Myocyte (in vitro differentiated cells): ENCODE measurements around the gene ACTA2. TPM values are rescaled to one million over a fixed set of nuclear protein-coding genes. Genes with fewer than 3 reads are reported as not detected.
A peak's percentile ranks its signal among the peaks of the same experiment; 100 is the strongest.

ENCODE experiments used
- DNase-seq: peaks from one replicate; pipeline ENCODE4 v3.0.0-alpha.2; 2012; ENCODE audit warnings: low read depth
- polyA plus RNA-seq: library from polyadenylated mRNA; unstranded; fragments of >200 nt; gene quantifications from one replicate; pipeline ENCODE4 v1.2.1, GENCODE V29; 2012; ENCODE audit warnings: missing spikeins
- total RNA-seq: library from RNA; depleted of rRNA; stranded (reverse); fragments of >200 nt; gene quantifications from 2 replicates; pipeline ENCODE4 v1.2.3, GENCODE V29; 2014

Gene ACTA2
- total RNA-seq, result 1,010 and 1,436 TPM in 2 replicates
- polyA plus RNA-seq, result 2,635 TPM

DNA sequence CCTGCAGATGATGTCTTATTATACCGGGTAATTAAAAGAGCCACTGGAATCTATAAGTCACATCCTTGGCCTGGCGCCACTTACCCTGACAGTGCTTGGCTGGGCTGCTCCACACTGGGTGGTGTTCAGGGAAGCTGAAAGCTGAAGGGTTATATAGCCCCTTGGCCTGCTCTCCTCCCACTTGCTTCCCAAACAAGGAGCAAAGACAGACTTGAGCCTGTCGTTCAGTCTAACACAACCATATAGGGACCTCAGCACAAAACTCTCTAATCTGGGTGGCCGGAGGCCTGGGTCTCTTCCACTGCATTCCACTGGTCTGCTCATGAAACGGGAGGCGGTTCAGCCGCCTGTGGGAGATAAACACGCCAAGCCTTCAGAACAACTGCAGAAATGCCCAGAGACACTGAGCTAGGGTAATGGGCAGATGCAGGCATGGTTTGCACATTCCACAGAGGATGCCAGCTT lies at the start of gene ACTA2:
Gene ACTA2 (minus strand): TSS at position 127 of the 465 bp plus-strand sequence. CDS start 3,843 bp downstream, outside the sequence.
- DNase-seq, result peak; percentile 91

DNA sequence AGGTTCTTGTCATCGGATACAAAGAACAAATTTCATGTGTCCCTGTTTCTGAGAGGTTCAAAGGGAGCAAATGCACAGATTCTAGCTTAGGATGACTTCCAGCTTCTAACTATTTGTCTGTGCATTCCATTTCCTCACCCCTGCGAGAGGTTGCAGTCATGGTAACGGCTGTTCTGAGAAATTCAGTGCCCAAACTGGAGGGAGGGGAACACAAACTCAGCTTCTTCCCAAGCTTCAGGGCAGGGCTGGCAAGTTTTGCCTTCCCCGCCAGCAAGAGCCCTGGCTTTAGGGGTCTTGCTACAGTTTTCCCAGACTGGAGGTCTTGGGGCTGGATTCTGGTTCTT lies 49.1 kb upstream of the ACTA2 start:
- no peak for DNase-seq

DNA sequence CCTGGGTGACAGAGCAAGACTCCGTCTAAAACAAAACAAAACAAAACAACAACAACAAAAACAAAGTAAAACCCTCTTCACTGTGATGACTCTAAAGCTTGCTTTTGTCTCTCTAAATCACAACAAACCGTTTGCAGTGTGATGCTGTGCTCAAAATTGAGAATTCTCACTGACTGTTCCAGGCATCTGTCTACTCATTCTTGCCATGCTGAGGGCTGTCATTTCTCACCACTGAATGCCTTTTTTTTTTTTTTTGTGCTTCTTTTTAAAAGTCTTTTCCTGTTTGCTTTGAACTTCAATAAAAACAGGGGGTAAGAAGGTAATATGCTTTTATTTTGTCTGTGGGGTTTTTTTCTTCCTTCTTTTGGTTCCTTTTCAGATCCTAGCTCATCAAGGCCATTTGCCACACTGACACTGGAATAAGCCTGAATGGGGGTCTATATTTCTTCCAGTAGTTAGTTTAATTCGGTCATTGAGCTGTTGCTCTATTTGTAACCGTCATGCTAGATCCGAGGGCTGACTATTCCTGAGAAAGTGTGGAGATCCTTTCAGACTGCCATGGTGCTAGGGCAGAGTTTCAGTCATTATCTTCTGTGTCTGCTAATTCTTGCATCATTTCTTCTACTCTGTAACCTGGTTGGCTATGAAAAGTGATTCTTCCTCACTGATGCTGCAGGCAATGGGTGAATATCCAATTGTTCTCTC lies 48.6 kb upstream of the ACTA2 start:
- no peak for DNase-seq

DNA sequence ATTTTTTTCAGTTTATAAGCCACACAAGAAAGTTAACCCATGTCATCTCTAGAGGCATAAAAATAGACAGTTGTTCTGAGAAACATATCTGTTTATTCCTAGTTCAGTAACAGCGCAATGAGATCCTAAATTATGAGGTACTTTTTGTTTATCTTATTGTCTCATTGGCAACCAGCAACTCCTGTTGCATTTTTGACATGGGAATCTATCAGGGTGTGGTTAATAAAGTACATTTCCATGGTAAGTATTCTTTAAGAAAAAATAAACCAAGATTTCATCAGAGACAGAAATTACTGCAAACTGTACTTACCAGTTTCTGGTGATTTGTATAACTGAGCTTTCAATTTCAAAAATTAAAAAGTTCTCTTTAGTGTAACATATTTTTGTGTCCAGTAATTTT lies 47.1 kb upstream of the ACTA2 start:
- peak; percentile 31 for DNase-seq

DNA sequence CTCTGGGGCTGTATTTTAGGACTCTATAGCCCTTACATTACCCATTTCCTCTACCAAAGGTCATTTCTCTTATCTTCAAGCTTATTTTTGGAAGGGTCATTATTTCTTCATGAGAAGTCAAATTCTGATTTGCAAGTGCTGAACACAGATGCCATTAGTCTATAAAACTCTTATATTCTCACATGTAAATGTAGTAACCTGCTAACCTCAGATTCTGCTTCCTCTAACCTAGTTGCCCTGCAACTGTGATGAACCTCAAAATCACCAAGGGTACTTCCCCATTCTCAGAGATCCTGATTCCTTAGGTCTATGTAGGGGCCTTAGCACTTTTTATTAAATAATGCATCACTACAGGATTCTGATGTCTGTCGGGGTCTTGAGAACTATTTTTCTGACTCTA lies 44.4 kb upstream of the ACTA2 start:
- no peak for DNase-seq

DNA sequence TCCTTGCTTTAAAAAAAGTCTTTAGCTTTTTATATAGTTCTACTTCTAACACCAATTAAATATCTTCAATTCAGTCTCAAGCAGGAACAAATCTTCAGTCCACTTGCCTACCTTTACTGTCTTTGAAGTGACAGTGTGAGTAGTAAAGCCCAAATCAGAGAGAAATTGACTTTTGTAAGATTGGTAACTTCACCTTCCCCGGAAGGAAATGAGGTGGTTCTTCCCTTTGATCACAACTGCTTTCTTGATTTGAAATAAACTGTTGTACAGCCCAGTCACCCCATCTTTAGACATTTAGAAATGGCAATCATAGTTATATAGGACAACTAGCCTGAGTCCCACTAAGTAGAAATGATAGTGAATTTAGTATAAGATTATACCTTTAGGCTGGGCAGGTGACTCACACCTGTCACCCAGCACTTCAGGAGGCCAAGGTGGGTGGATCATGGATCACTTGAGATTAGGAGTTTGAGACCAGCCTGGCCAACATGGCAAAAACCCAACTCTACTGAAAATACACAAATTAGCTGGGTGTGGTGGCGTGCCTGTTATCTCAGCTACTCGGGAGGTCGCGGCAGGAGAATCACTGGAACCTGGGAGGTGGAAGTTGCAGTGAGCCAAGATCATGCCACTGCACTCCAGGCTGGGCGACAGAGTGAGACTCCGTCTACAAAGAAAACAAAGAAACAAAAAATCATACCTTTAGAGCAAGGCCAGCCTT lies 42.7 kb upstream of the ACTA2 start:
- no peak for DNase-seq

DNA sequence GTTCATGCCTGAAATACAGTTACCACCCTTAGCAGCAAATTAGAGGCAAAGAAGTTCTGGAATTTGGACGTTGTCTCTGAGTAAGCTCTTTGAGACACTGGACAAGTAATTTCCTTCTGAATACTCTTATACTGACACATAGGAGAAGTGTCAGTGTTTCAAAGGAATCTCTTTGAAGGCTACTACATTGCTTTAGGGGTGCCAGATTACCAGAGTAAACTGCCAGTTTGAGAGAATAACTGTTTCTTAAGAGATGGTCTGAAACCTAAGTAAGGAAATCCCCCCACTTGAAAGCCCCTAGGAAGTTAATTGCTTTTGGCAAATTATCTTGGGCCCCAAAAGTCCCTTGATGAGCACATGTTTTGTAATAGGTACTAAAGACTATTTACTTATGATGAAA lies 41.4 kb upstream of the ACTA2 start:
- DNase-seq, result no peak

DNA sequence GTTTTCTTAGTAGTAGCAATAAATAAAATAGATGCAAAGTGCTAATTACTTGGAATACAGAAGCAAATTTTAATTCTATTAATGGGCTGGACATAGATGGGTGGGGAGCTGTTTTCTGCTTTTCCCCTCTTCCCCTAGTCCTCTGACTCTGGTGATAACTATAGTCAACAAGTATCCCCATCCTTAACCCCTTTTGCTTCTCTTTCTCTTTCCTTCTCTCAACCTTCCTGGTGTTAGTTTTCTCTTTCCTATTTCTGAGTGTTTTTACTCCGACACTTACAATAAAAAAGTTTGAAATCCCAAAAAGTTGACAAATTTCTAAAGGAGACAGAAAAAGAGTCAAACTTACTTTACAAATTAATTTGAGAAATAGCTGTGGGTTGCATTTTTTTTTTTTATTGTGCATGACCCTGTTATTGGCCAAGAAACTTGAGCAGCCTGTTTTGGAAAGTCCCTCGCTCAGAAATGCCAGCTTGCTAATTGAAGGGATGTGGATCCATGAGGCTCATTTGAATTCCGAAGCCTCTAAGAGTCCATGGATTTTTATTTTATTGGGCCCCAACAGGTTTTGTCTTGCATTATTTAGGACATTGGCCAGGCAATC lies 40.5 kb upstream of the ACTA2 start:
- peak; percentile 53 for DNase-seq

DNA sequence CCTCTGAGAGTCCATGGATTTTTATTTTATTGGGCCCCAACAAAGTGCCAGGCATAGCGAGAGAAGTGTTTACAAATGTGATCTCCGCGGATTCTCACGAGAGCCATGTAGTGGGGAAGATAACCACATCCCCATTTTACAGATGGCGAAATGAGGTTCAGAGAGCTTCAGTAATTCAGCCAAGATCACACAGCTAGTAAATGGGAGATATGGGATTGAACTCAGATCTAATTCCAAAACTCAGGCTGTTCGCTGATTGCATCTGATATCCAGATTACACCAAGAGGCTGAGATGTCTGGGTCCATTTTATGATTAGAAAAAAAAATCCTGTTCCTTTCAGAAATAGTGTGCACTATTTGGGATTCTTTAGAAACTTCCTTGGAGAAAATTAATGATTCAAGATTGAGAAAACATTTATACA lies 39.3 kb upstream of the ACTA2 start:
- no peak for DNase-seq

DNA sequence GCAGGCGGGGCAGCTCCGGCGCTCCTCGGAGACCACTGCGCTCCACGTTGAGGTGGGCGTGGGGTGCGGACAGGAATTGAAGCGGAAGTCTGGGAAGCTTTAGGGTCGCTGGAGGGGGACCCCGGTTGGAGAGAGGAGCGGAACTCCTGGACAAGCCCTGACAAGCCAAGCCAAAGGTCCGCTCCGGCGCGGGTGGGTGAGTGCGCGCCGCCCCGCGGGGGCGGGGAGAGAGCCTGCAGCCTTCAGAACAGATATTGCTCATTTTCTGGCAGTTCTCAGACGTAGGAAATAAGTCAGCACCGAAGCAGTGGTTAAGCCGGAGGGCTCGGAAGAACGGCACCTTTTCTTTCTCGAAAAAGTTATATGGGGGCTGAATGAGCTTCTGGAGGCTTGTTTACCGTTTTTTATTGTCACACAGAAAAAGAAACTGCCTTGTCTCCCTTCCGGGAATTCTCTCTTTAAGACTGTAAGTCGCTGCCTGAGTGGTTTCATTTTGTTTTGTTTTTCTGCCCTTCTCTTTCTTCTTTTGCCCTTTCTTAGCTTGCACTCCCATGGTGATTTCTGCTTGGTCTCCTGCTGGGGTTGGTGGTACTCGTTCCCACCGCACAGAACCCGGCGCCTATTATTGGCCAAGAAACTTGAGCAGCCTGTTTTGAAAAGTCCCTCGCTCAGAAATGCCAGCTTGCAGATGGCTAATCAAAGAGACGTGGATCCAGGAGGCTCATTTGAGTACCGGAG lies 38.8 kb upstream of the ACTA2 start:
- peak; percentile 83 for DNase-seq

DNA sequence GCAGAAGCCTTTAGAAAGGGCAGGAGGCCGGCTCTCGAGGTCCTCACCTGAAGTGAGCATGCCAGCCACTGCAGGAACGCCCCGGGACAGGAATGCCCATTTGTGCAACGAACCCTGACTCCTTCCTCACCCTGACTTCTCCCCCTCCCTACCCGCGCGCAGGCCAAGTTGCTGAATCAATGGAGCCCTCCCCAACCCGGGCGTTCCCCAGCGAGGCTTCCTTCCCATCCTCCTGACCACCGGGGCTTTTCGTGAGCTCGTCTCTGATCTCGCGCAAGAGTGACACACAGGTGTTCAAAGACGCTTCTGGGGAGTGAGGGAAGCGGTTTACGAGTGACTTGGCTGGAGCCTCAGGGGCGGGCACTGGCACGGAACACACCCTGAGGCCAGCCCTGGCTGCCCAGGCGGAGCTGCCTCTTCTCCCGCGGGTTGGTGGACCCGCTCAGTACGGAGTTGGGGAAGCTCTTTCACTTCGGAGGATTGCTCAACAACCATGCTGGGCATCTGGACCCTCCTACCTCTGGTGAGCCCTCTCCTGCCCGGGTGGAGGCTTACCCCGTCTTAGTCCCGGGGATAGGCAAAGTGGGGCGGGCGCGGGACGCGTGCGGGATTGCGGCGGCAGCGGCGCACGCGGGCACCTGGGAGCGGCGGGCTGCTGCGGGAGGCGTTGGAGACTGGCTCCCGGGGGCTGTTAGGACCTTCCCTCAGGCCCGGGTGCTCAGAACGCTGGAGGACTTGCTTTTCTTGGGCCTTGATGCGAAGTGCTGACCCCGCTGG lies 38.0 kb upstream of the ACTA2 start, which contains the start of gene FAS:
Gene FAS (plus strand): TSS at position 415 of the 777 bp plus-strand sequence. CDS start 79 bp downstream, at position 494.
- peak; percentile 78 for DNase-seq

DNA sequence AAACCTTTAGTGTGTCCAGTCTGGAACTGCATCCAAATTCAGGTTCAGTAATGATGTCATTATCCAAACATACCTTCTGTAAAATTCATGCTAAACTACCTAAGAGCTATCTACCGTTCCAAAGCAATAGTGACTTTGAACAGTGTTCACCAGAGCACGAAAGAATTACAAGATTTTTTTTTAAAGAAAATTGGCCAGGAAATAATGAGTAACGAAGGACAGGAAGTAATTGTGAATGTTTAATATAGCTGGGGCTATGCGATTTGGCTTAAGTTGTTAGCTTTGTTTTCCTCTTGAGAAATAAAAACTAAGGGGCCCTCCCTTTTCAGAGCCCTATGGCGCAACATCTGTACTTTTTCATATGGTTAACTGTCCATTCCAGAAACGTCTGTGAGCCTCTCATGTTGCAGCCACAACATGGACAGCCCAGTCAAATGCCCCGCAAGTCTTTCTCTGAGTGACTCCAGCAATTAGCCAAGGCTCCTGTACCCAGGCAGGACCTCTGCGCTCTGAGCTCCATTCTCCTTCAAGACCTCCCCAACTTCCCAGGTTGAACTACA lies 37.3 kb upstream of the ACTA2 start:
- peak; percentile 55 for DNase-seq

DNA sequence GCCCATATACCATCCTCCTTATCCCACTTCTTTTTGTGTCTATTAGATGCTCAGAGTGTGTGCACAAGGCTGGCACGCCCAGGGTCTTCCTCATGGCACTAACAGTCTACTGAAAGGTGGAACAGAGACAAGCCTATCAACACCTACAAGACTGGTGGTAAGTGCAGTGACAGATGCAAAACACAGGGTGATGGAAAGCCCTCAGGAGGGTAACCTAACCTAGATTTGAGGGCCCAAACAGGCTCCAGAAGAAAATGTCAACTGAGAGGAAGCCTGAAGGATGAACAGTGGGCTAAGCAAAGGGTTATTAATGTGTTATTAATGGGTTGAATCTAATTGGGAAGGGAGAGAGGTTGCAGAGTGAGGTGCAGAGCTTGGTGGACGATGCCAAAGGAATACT lies 36.9 kb upstream of the ACTA2 start:
- DNase-seq, result no peak

DNA sequence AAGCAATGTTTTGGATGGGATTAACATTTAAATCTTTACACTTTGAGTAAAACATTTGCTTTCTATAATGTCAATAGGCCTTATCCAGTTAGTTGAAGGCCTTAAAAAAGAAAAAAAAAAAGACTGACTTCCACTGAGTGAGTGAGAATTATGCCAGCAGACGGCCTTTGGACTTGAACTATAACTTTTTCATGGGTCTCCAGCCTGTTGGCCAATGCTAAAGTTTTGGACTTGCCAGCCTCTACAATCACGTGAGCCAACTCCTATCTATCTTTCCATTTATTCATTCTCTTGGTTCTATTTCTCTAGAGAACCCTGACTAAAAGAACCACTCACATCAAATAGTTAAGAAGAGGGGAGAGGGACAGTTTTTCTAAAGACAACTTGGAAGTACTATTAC lies 35.3 kb upstream of the ACTA2 start:
- DNase-seq, result no peak

DNA sequence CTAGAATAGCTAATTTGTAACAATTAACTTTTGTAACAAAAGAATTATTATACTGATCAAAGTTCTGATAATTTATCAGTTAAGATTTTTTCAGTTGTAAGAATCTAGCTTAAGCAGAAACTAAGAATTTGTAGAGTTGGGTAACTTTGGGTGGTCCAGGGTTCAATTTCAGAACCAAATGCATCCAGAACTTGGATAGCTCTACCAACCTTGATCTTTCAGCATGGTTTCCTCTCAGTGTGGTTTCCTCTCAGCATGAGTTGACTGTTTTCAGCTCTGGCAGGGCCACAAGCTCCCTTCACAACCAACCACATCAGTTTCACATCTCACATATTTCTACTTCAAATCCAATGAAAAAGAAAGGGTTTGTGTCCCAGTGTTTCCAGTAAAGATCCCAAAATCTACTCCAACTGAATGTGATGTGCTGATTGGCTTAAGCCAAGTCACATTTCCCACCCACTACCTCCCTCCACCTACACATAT lies 34.7 kb upstream of the ACTA2 start:
- no peak for DNase-seq

DNA sequence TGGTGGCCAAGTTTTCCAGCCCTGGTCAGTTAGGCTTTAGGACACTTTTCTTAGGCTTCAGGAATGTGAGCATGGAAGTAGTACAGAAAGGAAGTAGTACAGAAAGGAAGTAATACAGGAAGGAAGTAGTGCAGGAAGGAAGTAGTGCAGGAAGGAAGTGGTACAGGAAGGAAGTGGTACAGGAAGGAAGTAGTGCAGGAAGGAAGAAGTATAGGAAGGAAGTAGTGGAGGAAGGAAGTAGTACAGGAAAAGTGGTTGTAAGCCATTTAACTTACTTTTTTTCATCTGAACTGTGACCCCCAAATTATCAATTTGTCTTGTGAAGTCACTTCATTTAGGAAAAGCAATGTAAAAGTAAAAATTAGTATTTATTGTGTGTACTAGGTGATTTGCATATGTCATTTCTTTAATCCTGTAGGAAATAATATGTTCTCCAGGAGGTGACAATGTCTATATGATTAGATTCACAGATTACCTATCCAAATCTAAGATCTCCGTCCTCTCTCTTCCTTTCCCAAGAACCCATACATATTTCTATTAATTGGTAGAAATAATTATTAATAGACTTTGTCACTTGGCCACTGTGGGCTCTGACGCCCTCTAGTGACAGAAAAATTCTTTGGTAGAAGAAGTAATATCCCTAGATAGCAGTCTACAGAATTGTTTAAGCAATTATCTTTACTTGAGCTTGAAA lies 34.1 kb upstream of the ACTA2 start:
- peak; percentile 74 for DNase-seq

DNA sequence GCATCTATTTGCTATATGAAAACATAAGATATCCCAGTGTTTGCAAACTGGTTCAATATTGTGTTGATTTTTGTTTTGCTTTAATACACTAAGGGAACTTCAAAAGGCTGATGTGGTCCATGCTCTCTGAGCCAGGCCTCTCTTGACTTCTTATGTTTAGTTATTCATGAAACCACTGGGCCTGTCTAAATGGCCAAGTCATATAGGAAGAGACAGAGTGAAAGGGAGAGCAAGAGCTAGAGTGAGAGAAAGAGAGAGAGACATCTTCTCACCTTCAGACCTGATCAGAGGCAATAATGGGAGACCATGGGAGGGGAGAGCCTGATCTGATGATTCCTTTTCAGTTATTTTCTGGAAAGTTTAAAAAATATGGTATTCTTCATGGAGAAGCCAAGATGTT lies 32.0 kb upstream of the ACTA2 start:
- no peak for DNase-seq

DNA sequence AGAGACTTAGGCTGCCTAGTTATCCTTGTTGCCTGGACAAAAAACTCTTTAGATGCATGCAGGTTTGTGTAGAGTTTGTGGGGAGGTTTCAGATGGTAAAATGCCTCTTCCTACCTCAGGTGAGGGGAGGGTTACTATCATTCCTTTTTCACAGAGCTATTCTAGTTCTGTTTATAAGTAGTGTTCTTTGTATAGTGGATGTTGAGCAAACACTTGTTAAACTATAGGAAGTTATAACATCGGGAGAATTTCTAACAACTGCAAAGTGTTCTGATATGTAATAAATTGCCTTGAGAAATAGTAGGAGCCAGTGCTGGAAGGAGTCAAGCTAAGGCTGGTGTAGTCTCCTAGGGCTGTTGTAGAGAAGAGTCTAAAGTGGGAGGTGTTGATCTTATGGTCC lies 31.4 kb upstream of the ACTA2 start:
- no peak for DNase-seq

DNA sequence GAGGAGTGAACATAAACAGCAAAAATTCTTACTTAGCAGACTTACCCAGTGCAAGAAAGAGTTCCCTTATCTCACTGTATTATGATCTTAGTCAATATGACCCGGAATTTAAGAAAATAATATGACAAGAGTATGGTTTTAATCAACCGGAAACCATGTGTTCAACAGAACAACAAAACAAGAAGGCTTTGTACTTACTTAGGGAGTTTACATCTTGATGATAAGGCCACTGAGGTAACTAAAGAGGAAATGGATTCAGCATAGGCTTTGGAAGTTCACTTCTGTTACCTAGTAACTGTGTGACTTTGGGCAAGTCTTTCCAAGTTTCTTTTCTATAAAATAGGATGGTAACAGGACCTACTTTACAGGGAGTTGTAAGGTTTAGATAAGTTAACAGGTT lies 30.6 kb upstream of the ACTA2 start:
- no peak for DNase-seq

DNA sequence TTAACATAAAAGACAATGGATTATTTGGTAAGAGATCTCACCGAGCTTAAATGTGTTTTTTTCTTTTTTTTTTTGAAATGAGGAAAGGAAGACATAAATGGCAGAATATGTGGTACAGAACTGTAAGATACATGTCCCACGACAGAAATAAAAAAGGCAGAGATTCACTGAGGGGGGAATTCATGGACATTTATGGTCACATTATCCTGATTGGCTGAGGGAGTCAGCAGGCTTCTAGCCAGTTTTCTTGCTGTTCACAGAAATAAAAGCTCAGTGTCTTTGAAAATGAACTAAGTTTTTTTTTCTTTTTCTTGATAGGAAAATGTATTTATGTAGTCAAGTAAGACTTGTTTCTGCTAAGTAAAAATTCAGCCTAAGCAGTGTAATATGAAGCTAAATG lies 29.8 kb upstream of the ACTA2 start:
- no peak for DNase-seq
